ENCODE measurements around the gene NPAS1.

The NPAS1 gene

DNA sequence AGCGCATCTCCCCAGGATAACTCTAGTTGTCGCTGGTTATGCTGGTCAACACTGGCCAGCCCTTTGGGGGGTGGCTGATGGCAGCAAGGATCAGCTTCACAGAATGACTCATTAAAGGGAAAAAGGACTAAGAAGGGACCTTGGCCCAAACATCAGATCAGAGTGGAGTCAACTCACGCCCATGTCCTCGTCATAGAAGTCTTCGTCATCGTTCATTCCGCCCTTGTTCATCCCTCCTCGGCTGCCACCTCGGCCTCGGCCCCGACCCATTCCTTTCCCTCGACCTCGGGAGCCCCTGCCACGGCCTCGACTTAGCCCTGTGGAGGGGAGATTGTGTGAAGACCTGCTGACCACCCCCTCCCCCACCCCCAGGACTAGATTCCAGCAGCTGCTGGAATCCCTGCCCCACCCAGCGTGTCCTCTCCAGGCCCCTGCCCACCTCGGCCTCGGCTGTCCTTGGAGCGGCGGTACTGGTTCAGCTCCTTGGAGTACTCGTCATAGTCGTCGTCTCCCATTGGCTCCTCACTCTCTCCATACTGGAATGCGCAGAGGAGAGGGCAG is 65.3 kb downstream of the NPAS1 start:
- no peak for DNase-seq (ENCODE audit: low spot score)

DNA sequence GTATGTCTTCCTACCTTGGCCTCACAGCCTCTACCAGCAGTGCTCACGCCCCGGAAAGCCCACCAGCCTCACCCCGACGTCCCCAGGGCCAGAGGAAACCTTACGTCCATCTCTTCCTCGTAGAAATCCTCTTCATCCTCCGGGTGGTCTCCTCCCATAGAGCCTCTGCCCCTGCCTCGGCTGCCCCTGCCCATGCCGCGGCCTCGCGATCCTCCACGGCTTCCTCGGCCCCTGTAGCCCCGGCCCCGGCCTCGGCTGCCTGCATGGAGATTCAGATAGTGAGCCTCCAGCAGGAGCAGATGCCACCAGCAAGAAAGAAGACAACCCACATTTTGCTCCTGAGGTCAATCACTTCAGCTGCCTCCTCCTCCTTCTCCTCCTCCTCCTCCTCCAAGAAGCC is 66.6 kb downstream of the NPAS1 start:
- DNase-seq (ENCODE audit: low spot score) = no peak

- DNase-seq (ENCODE audit: low spot score) = no peak
These were observed 70.2 kb downstream of the NPAS1 start for GRCh38 chr19:47089767-47090350.

DNA sequence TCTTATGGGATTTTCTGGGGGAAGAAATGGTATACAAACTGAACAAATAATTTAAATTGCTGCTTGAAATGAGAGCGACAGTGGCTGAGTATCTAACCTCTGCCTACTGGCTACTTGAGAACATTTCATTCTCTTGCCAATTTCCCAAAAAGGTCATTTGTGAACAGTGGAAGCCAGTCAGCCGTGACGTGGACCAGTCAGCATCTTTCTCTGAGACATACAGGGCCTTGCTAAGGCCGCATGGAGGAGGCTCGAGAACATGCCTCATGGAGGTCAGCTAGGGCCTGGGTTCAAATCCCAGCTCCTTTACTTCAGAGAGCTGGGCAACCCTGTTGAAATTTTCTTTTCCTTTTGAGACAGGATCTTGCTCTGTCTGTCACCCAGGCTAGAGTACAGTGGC is 73.6 kb downstream of the NPAS1 start:
- DNase-seq (ENCODE audit: low spot score) = no peak

GRCh38 chr19:47093841-47094240 is 74.2 kb downstream of the NPAS1 start:
- no peak for DNase-seq (ENCODE audit: low spot score)

GRCh38 chr19:47094557-47095475 is 75.2 kb downstream of the NPAS1 start:
- DNase-seq (ENCODE audit: low spot score) = no peak
